NCI-H2196 treated with DMSO at 0.1 percent for 48 hours (cell line): ENCODE results near the gene GPR107.

ENCODE experiments used
- DNase-seq: peaks from one replicate; lab custom pipeline; 2025; ENCODE audit not compliant: unreplicated experiment; lab: John Stamatoyannopoulos, UW

Gene GPR107

GRCh38 chr9:130179331-130179907, 125.7 kb downstream of the GPR107 start:
- DNase-seq: no peak

- DNase-seq: no peak
Observed at GRCh38 chr9:130180516-130180915, 126.8 kb downstream of the GPR107 start.

GRCh38 chr9:130181678-130182380, 128.1 kb downstream of the GPR107 start:
- no peak for DNase-seq

GRCh38 chr9:130182381-130182909, 128.7 kb downstream of the GPR107 start:
- no peak for DNase-seq

GRCh38 chr9:130183133-130183762, 129.5 kb downstream of the GPR107 start:
- DNase-seq: no peak

- no peak for DNase-seq
Observed at GRCh38 chr9:130185017-130185416, 131.3 kb downstream of the GPR107 start.

- DNase-seq: no peak
Observed at GRCh38 chr9:130185490-130186031, 131.9 kb downstream of the GPR107 start.

GRCh38 chr9:130186051-130186450, 132.3 kb downstream of the GPR107 start:
- no peak for DNase-seq

- peak; percentile 29 for DNase-seq
Observed at GRCh38 chr9:130186839-130187522, 133.3 kb downstream of the GPR107 start.

- no peak for DNase-seq
Observed at GRCh38 chr9:130187523-130187846, 133.8 kb downstream of the GPR107 start.

- DNase-seq: no peak
Observed at GRCh38 chr9:130188860-130189481, 135.3 kb downstream of the GPR107 start.
